Right hindlimb (tissue), 1 donor: Measurements from ENCODE around the gene VN1R5.

Experiments
- DNase-seq: peaks from one replicate; pipeline ENCODE4 v3.0.0-alpha.2; 2018

VN1R5 gene

DNA sequence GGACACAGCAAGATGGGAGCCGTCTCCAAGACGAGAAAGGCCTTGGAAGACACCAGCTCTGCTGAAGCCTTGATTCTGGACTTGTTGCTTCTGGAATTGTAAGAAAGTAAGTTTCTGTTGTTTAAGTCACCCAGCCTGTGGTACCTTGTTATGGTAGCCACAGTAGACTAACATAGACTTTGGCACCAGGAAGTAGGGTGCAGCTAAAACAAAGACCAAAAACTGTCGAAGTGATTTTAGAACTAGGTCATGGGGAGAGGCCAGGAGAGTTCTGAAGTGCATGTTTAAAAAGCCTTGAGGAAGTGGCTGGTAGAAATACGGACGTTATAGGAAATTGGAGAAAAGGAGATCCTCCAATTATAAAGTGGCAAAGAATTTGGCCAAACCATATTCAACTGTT lies 47.3 kb downstream of the VN1R5 start:
- no peak for DNase-seq

- no peak for DNase-seq
Observed at GRCh38 chr1:247304031-247304430, 48.2 kb downstream of the VN1R5 start.
